Nephron (organoid): ENCODE data around the gene RITA1.

Experiments used
- H3K27ac Mint-ChIP-seq, 3 experiments: 2 replicates each; pipeline ENCODE4 v1.8.0; 2020; ENCODE audit warnings: mixed read lengths in 3 of 3, mild to moderate bottlenecking in 2 of 3, moderate library complexity in 1 of 3
- H3K27me3 Mint-ChIP-seq: 2 replicates; pipeline ENCODE4 v1.8.0; 2021; ENCODE audit warnings: low read depth, mild to moderate bottlenecking, moderate library complexity, mixed read lengths
- H3K36me3 Mint-ChIP-seq: 2 replicates; pipeline ENCODE4 v1.8.0; 2020; ENCODE audit warnings: low read depth, mixed read lengths
- H3K4me1 Mint-ChIP-seq: 2 replicates; pipeline ENCODE4 v1.8.0; 2020; ENCODE audit warnings: mixed read lengths
- H3K4me3 Mint-ChIP-seq, 3 experiments: 2 replicates each; pipeline ENCODE4 v1.8.0; 2020; ENCODE audit warnings: mild to moderate bottlenecking in 3 of 3, mixed read lengths in 3 of 3, moderate library complexity in 2 of 3
- H3K9me3 Mint-ChIP-seq: 2 replicates; pipeline ENCODE4 v1.8.0; 2020; ENCODE audit warnings: mixed read lengths
- TF ChIP-seq, protein P1 (sequence below), 3 experiments: fragments of 200-600 bp; sonication (generic); IDR thresholded peaks; one replicate each; pipeline ENCODE4 v1.5.0; 2021; ENCODE audit warnings: antibody characterized with exemption in 3 of 3; ENCODE audit not compliant: unreplicated experiment in 3 of 3

RITA1 gene

DNA sequence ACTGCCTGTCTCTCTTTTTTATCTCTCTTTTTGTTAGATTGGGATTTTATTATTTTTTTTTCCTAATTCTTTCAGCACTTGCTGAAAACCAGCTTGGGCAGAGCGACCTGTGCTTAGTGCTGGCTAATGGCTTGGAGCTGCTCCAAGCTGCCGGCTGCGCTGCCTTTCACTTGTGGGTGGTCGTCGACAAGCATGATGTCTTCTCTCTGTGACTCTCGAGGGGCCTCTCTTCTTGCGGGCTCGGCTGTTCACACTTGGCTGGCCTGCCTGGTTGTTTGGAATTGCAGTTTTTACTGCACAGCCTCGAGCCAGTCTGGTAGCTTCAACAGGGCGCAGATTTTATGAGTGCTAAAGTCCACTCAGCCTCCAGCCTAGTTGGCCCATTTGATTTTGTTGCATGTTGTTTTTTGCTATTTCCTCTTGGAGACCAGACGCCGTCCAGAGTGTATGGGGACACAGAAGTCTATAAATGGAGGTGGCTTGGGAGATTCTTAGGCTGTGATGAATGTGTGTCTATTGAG lies 54.4 kb downstream of the RITA1 start:
- Mint-ChIP-seq H3K4me1 (peaks cover 61% of the 10 kb centered on the region), H3K4me3 (peak overlapping the region; percentile 4 to 38 (median 10)), H3K9me3 (no peaks in the 10 kb centered on the region), H3K27me3 (peaks cover 5% of the 10 kb centered on the region), H3K27ac (peak overlapping the region; percentile 95 to 96 (median 95)), H3K36me3 (peaks cover 10% of the 10 kb centered on the region)
- TF ChIP-seq, protein P1, sequence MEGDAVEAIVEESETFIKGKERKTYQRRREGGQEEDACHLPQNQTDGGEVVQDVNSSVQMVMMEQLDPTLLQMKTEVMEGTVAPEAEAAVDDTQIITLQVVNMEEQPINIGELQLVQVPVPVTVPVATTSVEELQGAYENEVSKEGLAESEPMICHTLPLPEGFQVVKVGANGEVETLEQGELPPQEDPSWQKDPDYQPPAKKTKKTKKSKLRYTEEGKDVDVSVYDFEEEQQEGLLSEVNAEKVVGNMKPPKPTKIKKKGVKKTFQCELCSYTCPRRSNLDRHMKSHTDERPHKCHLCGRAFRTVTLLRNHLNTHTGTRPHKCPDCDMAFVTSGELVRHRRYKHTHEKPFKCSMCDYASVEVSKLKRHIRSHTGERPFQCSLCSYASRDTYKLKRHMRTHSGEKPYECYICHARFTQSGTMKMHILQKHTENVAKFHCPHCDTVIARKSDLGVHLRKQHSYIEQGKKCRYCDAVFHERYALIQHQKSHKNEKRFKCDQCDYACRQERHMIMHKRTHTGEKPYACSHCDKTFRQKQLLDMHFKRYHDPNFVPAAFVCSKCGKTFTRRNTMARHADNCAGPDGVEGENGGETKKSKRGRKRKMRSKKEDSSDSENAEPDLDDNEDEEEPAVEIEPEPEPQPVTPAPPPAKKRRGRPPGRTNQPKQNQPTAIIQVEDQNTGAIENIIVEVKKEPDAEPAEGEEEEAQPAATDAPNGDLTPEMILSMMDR (IDR thresholded peaks at IDR 0.05; ENCODE audit: unreplicated experiment in 3 of 3): no peak

DNA sequence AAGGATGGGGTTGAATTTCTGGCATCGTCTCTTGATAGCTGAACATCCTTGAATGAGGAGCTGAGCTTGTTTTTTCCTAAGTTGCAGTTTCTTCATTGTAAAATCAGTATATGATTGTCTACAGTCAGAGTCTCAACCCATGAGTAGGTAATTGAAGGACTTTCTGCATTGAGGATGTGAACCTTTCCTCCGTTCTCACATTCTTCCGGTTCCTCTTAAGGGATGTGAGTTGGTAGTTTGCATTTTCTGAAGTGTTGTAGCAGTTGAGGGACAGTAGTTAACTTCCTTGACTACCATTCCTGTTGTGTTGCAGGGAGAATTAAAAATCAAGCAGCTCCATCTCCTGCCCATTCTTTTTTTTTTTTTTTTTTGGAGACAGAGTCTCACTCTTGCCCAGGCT lies 54.9 kb downstream of the RITA1 start:
- H3K27me3 Mint-ChIP-seq: peaks cover 5% of the 10 kb centered on the region
- H3K9me3 Mint-ChIP-seq: no peaks in the 10 kb centered on the region
- no peak overlapping the region for H3K4me3 Mint-ChIP-seq
- H3K36me3 Mint-ChIP-seq: peaks cover 10% of the 10 kb centered on the region
- H3K4me1 Mint-ChIP-seq: peaks cover 61% of the 10 kb centered on the region
- H3K27ac Mint-ChIP-seq: peak overlapping the region; percentile 95 to 96 (median 95)
- TF ChIP-seq, protein P1 (IDR thresholded peaks at IDR 0.05; ENCODE audit: unreplicated experiment in 3 of 3): no peak

DNA sequence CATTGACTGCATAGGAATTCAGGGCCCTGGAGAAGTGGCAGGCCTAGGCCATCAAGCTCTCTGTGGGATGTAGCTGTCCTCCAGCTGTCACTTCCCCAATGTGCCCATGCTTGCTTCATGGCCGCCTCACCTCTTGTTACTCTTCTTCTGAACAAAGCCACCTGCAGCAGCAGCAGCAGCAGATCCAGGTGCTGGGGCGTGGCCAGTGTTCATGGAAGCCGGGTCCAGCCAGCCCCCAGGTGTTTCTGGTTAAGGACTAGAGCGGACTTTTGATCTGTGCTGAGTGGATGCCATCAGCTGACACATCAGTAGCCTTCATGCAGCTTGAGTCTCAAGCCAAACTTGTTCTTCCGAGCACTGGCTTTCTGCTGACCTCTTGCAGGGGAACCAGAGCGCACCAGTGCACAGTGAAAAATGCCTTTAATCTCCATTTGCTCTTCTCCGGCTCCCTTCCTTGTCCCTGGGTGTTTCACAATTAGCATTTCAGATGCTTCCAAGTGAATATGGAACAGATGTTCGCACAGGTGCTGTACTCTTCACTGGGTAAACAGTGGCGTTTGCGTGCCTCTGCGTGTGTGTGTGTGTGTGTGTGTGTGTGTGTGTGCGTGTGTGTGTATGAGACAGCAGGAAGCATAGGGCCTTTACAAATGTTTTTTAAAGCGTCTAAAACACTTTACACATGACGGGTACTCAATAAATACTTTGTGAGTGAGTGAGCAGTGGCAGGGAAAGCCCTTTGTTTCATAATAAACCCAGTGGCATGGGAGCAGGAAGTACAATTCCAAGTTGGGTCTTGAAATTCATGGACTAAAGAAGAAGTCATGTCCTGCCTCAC lies 55.9 kb downstream of the RITA1 start:
- Mint-ChIP-seq H3K27ac (peak overlapping the region; percentile 93 to 96 (median 95)), H3K4me3 (peak overlapping the region in 1 of 3 experiments; percentile 32), H3K36me3 (peaks cover 10% of the 10 kb centered on the region), H3K27me3 (peaks cover 5% of the 10 kb centered on the region), H3K4me1 (peaks cover 72% of the 10 kb centered on the region), H3K9me3 (no peaks in the 10 kb centered on the region)
- TF ChIP-seq, protein P1 (IDR thresholded peaks at IDR 0.05; ENCODE audit: unreplicated experiment in 3 of 3): no peak
